H9 (cell line): ENCODE data around the gene FKBP8. TPM values are rescaled to one million over a fixed set of nuclear protein-coding genes. Genes with fewer than 3 reads are reported as not detected.

Experiments used
- DNase-seq: peaks from one replicate; pipeline ENCODE4 v3.0.0-alpha.2; 2017
- H2AFZ ChIP-seq: one replicate; pipeline ENCODE4 v1.6.1; 2013; ENCODE audit warnings: mild to moderate bottlenecking, low read length, control low read depth, moderate library complexity
- H2AK5ac ChIP-seq: 2 replicates; pipeline ENCODE4 v1.6.1; 2013; ENCODE audit warnings: low read length, control low read depth, mixed read lengths; ENCODE audit not compliant: insufficient read length
- H2BK120ac ChIP-seq: one replicate; pipeline ENCODE4 v1.6.1; 2013; ENCODE audit warnings: low read depth, mild to moderate bottlenecking, low read length, control low read depth, inconsistent platforms; ENCODE audit not compliant: poor library complexity, severe bottlenecking
- H2BK12ac ChIP-seq: 2 replicates; pipeline ENCODE4 v1.6.1; 2013; ENCODE audit warnings: low read length, control low read depth, mixed read lengths, low read depth; ENCODE audit not compliant: insufficient read length
- H2BK15ac ChIP-seq: 2 replicates; pipeline ENCODE4 v1.6.1; 2013; ENCODE audit warnings: low read depth, low read length, control low read depth
- H2BK20ac ChIP-seq: one replicate; pipeline ENCODE4 v1.6.1; 2013; ENCODE audit warnings: low read depth, mild to moderate bottlenecking, low read length, control low read depth, inconsistent platforms; ENCODE audit not compliant: poor library complexity, severe bottlenecking
- H2BK5ac ChIP-seq: 2 replicates; pipeline ENCODE4 v1.6.1; 2013; ENCODE audit warnings: low read length, control low read depth, mixed read lengths; ENCODE audit not compliant: insufficient read length
- H3K14ac ChIP-seq: 2 replicates; pipeline ENCODE4 v1.6.1; 2013; ENCODE audit warnings: low read length, control low read depth; ENCODE audit not compliant: insufficient read depth
- H3K18ac ChIP-seq: 2 replicates; pipeline ENCODE4 v1.6.1; 2013; ENCODE audit warnings: low read depth, mild to moderate bottlenecking, mixed read lengths, low read length, control low read depth; ENCODE audit not compliant: insufficient read length
- H3K23ac ChIP-seq: 2 replicates; pipeline ENCODE4 v1.6.1; 2013; ENCODE audit warnings: low read length, control low read depth, mixed read lengths, low read depth; ENCODE audit not compliant: insufficient read length
- H3K23me2 ChIP-seq: 2 replicates; pipeline ENCODE4 v1.6.1; 2013; ENCODE audit warnings: low read depth, mild to moderate bottlenecking, mixed read lengths, low read length, control low read depth; ENCODE audit not compliant: insufficient read length, poor library complexity, severe bottlenecking
- H3K27ac ChIP-seq: 2 replicates; pipeline ENCODE4 v1.5.1; 2013; ENCODE audit warnings: low read length, control low read depth, mixed read lengths, low read depth; ENCODE audit not compliant: insufficient read length
- H3K27me3 ChIP-seq: 2 replicates; pipeline ENCODE4 v1.6.1; 2013; ENCODE audit warnings: low read length, control low read depth, inconsistent platforms; ENCODE audit not compliant: insufficient read depth
- H3K4ac ChIP-seq: 2 replicates; pipeline ENCODE4 v1.6.1; 2013; ENCODE audit warnings: low read depth, mild to moderate bottlenecking, control low read depth, inconsistent platforms, low read length, moderate library complexity
- H3K4me1 ChIP-seq: 2 replicates; pipeline ENCODE4 v1.6.1; 2013; ENCODE audit warnings: low read length, control low read depth, inconsistent platforms; ENCODE audit not compliant: insufficient read depth
- H3K4me2 ChIP-seq: 2 replicates; pipeline ENCODE4 v1.6.1; 2013; ENCODE audit warnings: low read length, control low read depth, mixed read lengths; ENCODE audit not compliant: insufficient read length, insufficient read depth
- H3K56ac ChIP-seq: 2 replicates; pipeline ENCODE4 v1.6.1; 2013; ENCODE audit warnings: low read depth, mild to moderate bottlenecking, mixed read lengths, low read length, control low read depth; ENCODE audit not compliant: insufficient read length
- H3K79me1 ChIP-seq: 2 replicates; pipeline ENCODE4 v1.6.1; 2013; ENCODE audit warnings: low read depth, mild to moderate bottlenecking, moderate library complexity, low read length, control low read depth, inconsistent platforms; ENCODE audit not compliant: insufficient read depth, poor library complexity, severe bottlenecking
- H3K79me2 ChIP-seq: 2 replicates; pipeline ENCODE4 v1.6.1; 2013; ENCODE audit warnings: low read length, control low read depth, inconsistent platforms; ENCODE audit not compliant: insufficient read depth
- H3K9ac ChIP-seq: 2 replicates; pipeline ENCODE4 v1.6.1; 2013; ENCODE audit warnings: low read length, control low read depth, mixed read lengths; ENCODE audit not compliant: insufficient read length; ENCODE audit errors: extremely low read depth
- H3K9me3 ChIP-seq: one replicate; pipeline ENCODE4 v1.6.1; 2013; ENCODE audit warnings: low read depth, low read length, inconsistent platforms; ENCODE audit not compliant: control insufficient read depth
- H3T11ph ChIP-seq: one replicate; pipeline ENCODE4 v1.6.1; 2013; ENCODE audit warnings: mild to moderate bottlenecking, low read length, control low read depth, inconsistent platforms
- H4K20me1 ChIP-seq: one replicate; pipeline ENCODE4 v1.6.1; 2013; ENCODE audit not compliant: control insufficient read depth, insufficient read length, insufficient read depth
- H4K5ac ChIP-seq: 2 replicates; pipeline ENCODE4 v1.6.1; 2013; ENCODE audit warnings: low read depth, mild to moderate bottlenecking, mixed read lengths, low read length, control low read depth; ENCODE audit not compliant: insufficient read length
- H4K8ac ChIP-seq: replicated peaks from 2 replicates; pipeline ENCODE4 v1.6.1; 2013; ENCODE audit warnings: low read length, control low read depth, mixed read lengths, low read depth; ENCODE audit not compliant: insufficient read length
- H4K91ac ChIP-seq: 2 replicates; pipeline ENCODE4 v1.6.1; 2013; ENCODE audit warnings: low read depth, mild to moderate bottlenecking, moderate library complexity, mixed read lengths, low read length, control low read depth; ENCODE audit not compliant: insufficient read length
- H3K27ac Mint-ChIP-seq, 3 experiments: 2 replicates in 2 of 3; 3 replicates in 1 of 3; pipeline ENCODE4 v1.8.0; 2020 to 2021; ENCODE audit warnings: mixed read lengths in 3 of 3, mild to moderate bottlenecking in 1 of 3, moderate library complexity in 1 of 3
- H3K27me3 Mint-ChIP-seq: 2 replicates; pipeline ENCODE4 v1.8.0; 2021; ENCODE audit warnings: low read depth, mild to moderate bottlenecking, moderate library complexity, mixed read lengths
- H3K36me3 Mint-ChIP-seq, 3 experiments: 2 replicates in 2 of 3; 3 replicates in 1 of 3; pipeline ENCODE4 v1.8.0; 2020 to 2021; ENCODE audit warnings: low read depth in 3 of 3, mixed read lengths in 3 of 3; ENCODE audit not compliant: insufficient read depth in 1 of 3
- H3K4me1 Mint-ChIP-seq, 2 experiments: 2 replicates each; pipeline ENCODE4 v1.8.0; 2020; ENCODE audit warnings: mixed read lengths in 2 of 2
- H3K4me3 Mint-ChIP-seq, 2 experiments: 2 replicates in 1 of 2; 3 replicates in 1 of 2; pipeline ENCODE4 v1.8.0; 2020 to 2021; ENCODE audit warnings: mild to moderate bottlenecking in 2 of 2, mixed read lengths in 2 of 2, moderate library complexity in 1 of 2
- H3K9me3 Mint-ChIP-seq, 2 experiments: 2 replicates in 1 of 2; 3 replicates in 1 of 2; pipeline ENCODE4 v1.8.0; 2020; ENCODE audit warnings: mild to moderate bottlenecking in 2 of 2, mixed read lengths in 2 of 2, moderate library complexity in 1 of 2
- WGBS: extraction: QIAGEN DNeasy Blood & Tissue Kit; methylation state at CpG from one replicate; pipeline ENCODE4 v1.1.7; 2013; ENCODE audit warnings: missing lambda C conversion rate, low lambda C conversion rate, mixed read lengths; ENCODE audit not compliant: insufficient read length; ENCODE audit errors: extremely low coverage; 5-methylcytosine and 5-hydroxymethylcytosine counted together
- total RNA-seq: library from RNA; stranded (reverse); gene quantifications from 2 replicates; pipeline ENCODE4 v1.2.1, GENCODE V29; 2021
- TF ChIP-seq, protein P1 (sequence below): fragments of 200-600 bp; sonication (generic); conservative IDR thresholded peaks from 3 replicates; pipeline ENCODE4 v1.8.0; 2021; ENCODE audit warnings: antibody characterized with exemption, mild to moderate bottlenecking

FKBP8 gene
- total RNA-seq, 1 experiment from 2014 or later, result 308 TPM

GRCh38 chr19:18513868-18514267 lies 29.5 kb downstream of the FKBP8 start:
- no peak overlapping the region for H4K91ac ChIP-seq
- H3K79me1 ChIP-seq, result peaks cover 5% of the 10 kb centered on the region
- no peaks in the 10 kb centered on the region for H4K20me1 ChIP-seq
- H3K27me3 Mint-ChIP-seq, result no peaks in the 10 kb centered on the region
- H3K23me2 ChIP-seq, result no peaks in the 10 kb centered on the region
- H3K56ac ChIP-seq, result no peak overlapping the region
- H3K18ac ChIP-seq, result no peak overlapping the region
- H3K4me1 ChIP-seq, result no peaks in the 10 kb centered on the region
- peaks cover 21 to 22% of the 10 kb centered on the region in 2 experiments for H3K4me1 Mint-ChIP-seq
- no peaks in the 10 kb centered on the region for H3K27me3 ChIP-seq
- H3K23ac ChIP-seq, result no peak overlapping the region
- H2BK120ac ChIP-seq, result no peak overlapping the region
- TF ChIP-seq, protein P1, sequence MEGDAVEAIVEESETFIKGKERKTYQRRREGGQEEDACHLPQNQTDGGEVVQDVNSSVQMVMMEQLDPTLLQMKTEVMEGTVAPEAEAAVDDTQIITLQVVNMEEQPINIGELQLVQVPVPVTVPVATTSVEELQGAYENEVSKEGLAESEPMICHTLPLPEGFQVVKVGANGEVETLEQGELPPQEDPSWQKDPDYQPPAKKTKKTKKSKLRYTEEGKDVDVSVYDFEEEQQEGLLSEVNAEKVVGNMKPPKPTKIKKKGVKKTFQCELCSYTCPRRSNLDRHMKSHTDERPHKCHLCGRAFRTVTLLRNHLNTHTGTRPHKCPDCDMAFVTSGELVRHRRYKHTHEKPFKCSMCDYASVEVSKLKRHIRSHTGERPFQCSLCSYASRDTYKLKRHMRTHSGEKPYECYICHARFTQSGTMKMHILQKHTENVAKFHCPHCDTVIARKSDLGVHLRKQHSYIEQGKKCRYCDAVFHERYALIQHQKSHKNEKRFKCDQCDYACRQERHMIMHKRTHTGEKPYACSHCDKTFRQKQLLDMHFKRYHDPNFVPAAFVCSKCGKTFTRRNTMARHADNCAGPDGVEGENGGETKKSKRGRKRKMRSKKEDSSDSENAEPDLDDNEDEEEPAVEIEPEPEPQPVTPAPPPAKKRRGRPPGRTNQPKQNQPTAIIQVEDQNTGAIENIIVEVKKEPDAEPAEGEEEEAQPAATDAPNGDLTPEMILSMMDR, result no peak
- no peak overlapping the region for H2BK20ac ChIP-seq
- WGBS, result no CpG with 5 or more reads among the region's 11 CpGs
- peaks cover 9% of the 10 kb centered on the region for H3K79me2 ChIP-seq
- H3K9me3 ChIP-seq, result no peaks in the 10 kb centered on the region
- no peak overlapping the region for H2BK12ac ChIP-seq
- H2BK5ac ChIP-seq, result no peak overlapping the region
- H3K27ac ChIP-seq, result no peak overlapping the region
- H2AK5ac ChIP-seq, result no peak overlapping the region
- no peak overlapping the region for H4K8ac ChIP-seq
- no peak for DNase-seq
- no peak overlapping the region for H3K4me2 ChIP-seq
- H3K4me3 Mint-ChIP-seq, result no peak overlapping the region
- no peak overlapping the region for H3T11ph ChIP-seq
- H2AFZ ChIP-seq, result no peak overlapping the region
- no peaks in the 10 kb centered on the region for H3K9me3 Mint-ChIP-seq
- no peak overlapping the region for H2BK15ac ChIP-seq
- no peak overlapping the region for H3K27ac Mint-ChIP-seq
- H3K36me3 Mint-ChIP-seq, result no peaks in the 10 kb centered on the region
- H3K9ac ChIP-seq, result no peak overlapping the region
- H3K14ac ChIP-seq, result no peak overlapping the region
- no peak overlapping the region for H4K5ac ChIP-seq
- no peak overlapping the region for H3K4ac ChIP-seq
